ENCODE data around the gene TRAPPC5.

The TRAPPC5 gene

GRCh38 chr19:7646426-7646700 is 34.3 kb upstream of the TRAPPC5 start:
- no peak for DNase-seq

GRCh38 chr19:7647156-7647555 is 33.5 kb upstream of the TRAPPC5 start:
- DNase-seq, result no peak

- no peak for DNase-seq
These were observed 32.2 kb upstream of the TRAPPC5 start for GRCh38 chr19:7648265-7649014.

- DNase-seq, result no peak
These were observed 30.5 kb upstream of the TRAPPC5 start for GRCh38 chr19:7650148-7650547.

- DNase-seq, result peak; percentile 64
These were observed 28.5 kb upstream of the TRAPPC5 start for GRCh38 chr19:7652061-7652641.

- no peak for DNase-seq
These were observed 26.2 kb upstream of the TRAPPC5 start for GRCh38 chr19:7654401-7654800.

- DNase-seq, result no peak
These were observed 25.1 kb upstream of the TRAPPC5 start for GRCh38 chr19:7655581-7655980.

GRCh38 chr19:7657131-7657751 is 23.4 kb upstream of the TRAPPC5 start:
- peak; percentile 34 for DNase-seq

- DNase-seq, result no peak
These were observed 22.4 kb upstream of the TRAPPC5 start for GRCh38 chr19:7658219-7658686.

- no peak for DNase-seq
These were observed 18.7 kb upstream of the TRAPPC5 start for GRCh38 chr19:7661744-7662538.

- DNase-seq, result no peak
These were observed 18.0 kb upstream of the TRAPPC5 start for GRCh38 chr19:7662657-7663056.

GRCh38 chr19:7663706-7664105 is 16.9 kb upstream of the TRAPPC5 start:
- DNase-seq, result no peak

GRCh38 chr19:7665076-7665475 is 15.6 kb upstream of the TRAPPC5 start:
- no peak for DNase-seq

GRCh38 chr19:7668842-7669241 is 11.8 kb upstream of the TRAPPC5 start, which contains the start of gene RETN:
RETN (plus strand) TSS chr19:7669049; CDS start chr19:7669327, 278 bp downstream.
- DNase-seq, result no peak

- DNase-seq, result no peak
These were observed 11.0 kb upstream of the TRAPPC5 start for GRCh38 chr19:7669641-7670040.

- no peak for DNase-seq
These were observed 10.4 kb upstream of the TRAPPC5 start for GRCh38 chr19:7670150-7670783.

- DNase-seq, result no peak
These were observed 9.8 kb upstream of the TRAPPC5 start for GRCh38 chr19:7670790-7671189.

GRCh38 chr19:7672522-7672921 is 8.1 kb upstream of the TRAPPC5 start:
- no peak for DNase-seq

- DNase-seq, result peak; percentile 12
These were observed 6.3 kb upstream of the TRAPPC5 start for GRCh38 chr19:7674010-7675005.

- peak; percentile 68 for DNase-seq
These were observed 4.3 kb upstream of the TRAPPC5 start for GRCh38 chr19:7676376-7676775.

GRCh38 chr19:7676854-7677253 is 3.8 kb upstream of the TRAPPC5 start, which contains the start of gene MCEMP1:
MCEMP1 (plus strand) TSS chr19:7677090; CDS start chr19:7677121, 31 bp downstream.
- DNase-seq, result peak; percentile 28
